Neural crest cell (in vitro differentiated cells): ENCODE measurements around the gene POLR2H. TPM values are rescaled to one million over a fixed set of nuclear protein-coding genes. Genes with fewer than 3 reads are reported as not detected.

ENCODE experiments used
- DNase-seq: peaks from one replicate; pipeline ENCODE4 v3.0.0; 2021; ENCODE audit warnings: low read depth, mixed read lengths, low spot score
- H3K27ac Mint-ChIP-seq: one replicate; pipeline ENCODE4 v1.8.0; 2021; ENCODE audit warnings: mild to moderate bottlenecking, mixed read lengths; ENCODE audit not compliant: unreplicated experiment
- H3K27me3 Mint-ChIP-seq: 2 replicates; pipeline ENCODE4 v1.8.0; 2021; ENCODE audit warnings: low read depth, mild to moderate bottlenecking, mixed read lengths
- H3K36me3 Mint-ChIP-seq: 2 replicates; pipeline ENCODE4 v1.8.0; 2021; ENCODE audit warnings: low read depth, mild to moderate bottlenecking, mixed read lengths
- H3K4me1 Mint-ChIP-seq: 2 replicates; pipeline ENCODE4 v1.8.0; 2021; ENCODE audit warnings: mixed read lengths
- H3K4me3 Mint-ChIP-seq: one replicate; pipeline ENCODE4 v1.8.0; 2021; ENCODE audit warnings: mild to moderate bottlenecking, mixed read lengths
- H3K9me3 Mint-ChIP-seq: 2 replicates; pipeline ENCODE4 v1.8.0; 2021; ENCODE audit warnings: mixed read lengths
- total RNA-seq: library from RNA; stranded (reverse); gene quantifications from 2 replicates; pipeline ENCODE4 v1.2.1, GENCODE V29; 2021
- TF ChIP-seq, protein P1 (sequence below): fragments of 200-600 bp; sonication (generic); conservative IDR thresholded peaks from 2 replicates; pipeline ENCODE4 v1.5.0; 2021; ENCODE audit warnings: antibody characterized with exemption, mild to moderate bottlenecking

The POLR2H gene
- total RNA-seq, 1 donor from 2014 or later = 94.5 TPM

DNA sequence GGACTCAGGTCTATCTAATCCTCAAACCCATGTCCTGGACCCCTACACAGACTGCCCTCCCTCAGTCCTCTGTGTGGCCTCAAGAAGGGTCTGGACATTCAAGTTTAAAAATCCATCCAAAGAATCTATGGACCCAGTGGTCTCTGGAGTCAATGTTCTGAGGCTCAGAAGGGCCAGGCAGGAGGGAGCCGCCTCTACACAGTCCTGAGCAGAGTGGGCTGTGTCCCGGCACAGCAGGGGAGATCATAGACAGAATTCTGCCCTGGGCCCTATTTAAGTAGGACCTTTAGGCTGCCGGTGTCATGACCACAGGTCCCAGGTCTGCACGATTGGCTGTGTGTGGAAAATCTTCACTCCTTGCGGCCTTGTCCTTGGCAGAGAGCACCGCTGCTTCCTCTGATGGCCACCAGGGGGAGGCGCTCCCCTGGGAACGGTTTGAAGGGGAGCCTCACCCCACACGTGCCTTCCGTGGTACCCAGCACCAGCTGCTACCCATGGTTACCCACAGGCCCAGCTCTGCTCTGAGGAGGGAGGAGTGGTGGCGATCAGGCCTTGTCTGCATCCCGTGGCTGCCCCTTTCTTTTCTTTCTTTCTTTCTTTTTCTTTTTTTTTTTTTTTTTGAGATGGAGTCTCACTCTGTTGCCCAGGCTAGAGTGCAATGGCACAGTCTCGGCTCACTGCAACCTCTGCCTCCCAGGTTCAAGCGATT is 56.3 kb downstream of the POLR2H start:
- Mint-ChIP-seq H3K36me3 (no peaks in the 10 kb centered on the region), H3K4me3 (no peak overlapping the region), H3K4me1 (peaks cover 5% of the 10 kb centered on the region)

More for the DNA sequence above, 56.3 kb downstream of the POLR2H start:
- peak; percentile 66 for DNase-seq
- Mint-ChIP-seq H3K9me3 (peaks cover 2% of the 10 kb centered on the region), H3K27me3 (no peaks in the 10 kb centered on the region), H3K27ac (no peak overlapping the region)
- TF ChIP-seq, protein P1, sequence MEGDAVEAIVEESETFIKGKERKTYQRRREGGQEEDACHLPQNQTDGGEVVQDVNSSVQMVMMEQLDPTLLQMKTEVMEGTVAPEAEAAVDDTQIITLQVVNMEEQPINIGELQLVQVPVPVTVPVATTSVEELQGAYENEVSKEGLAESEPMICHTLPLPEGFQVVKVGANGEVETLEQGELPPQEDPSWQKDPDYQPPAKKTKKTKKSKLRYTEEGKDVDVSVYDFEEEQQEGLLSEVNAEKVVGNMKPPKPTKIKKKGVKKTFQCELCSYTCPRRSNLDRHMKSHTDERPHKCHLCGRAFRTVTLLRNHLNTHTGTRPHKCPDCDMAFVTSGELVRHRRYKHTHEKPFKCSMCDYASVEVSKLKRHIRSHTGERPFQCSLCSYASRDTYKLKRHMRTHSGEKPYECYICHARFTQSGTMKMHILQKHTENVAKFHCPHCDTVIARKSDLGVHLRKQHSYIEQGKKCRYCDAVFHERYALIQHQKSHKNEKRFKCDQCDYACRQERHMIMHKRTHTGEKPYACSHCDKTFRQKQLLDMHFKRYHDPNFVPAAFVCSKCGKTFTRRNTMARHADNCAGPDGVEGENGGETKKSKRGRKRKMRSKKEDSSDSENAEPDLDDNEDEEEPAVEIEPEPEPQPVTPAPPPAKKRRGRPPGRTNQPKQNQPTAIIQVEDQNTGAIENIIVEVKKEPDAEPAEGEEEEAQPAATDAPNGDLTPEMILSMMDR = peak; percentile 87

Other genes starting within 250 kb of the POLR2H start
- 54.8 and 57.7 TPM in 2 replicates for gene EIF2B5, start 226.4 kb upstream of the POLR2H start, total RNA-seq
- 90.9 and 93.8 TPM in 2 replicates for gene DVL3, start 206.3 kb upstream of the POLR2H start, total RNA-seq
- gene AP2M1, start 186.9 kb upstream of the POLR2H start, total RNA-seq = 271 and 289 TPM in 2 replicates
- 63.9 and 67.3 TPM in 2 replicates for gene ABCF3, start 175.5 kb upstream of the POLR2H start, total RNA-seq
- gene VWA5B2, start 132.1 kb upstream of the POLR2H start, total RNA-seq = 0.36 and 0.56 TPM in 2 replicates
- 32.0 and 35.5 TPM in 2 replicates for gene ALG3, start 112.7 kb upstream of the POLR2H start, total RNA-seq
- 3.4 and 3.9 TPM in 2 replicates for gene EEF1AKMT4, start 112.0 kb upstream of the POLR2H start, total RNA-seq
- 4.7 and 5.6 TPM in 2 replicates for gene CAMK2N2, start 100.2 kb upstream of the POLR2H start, total RNA-seq
- gene ECE2, start 85.7 kb upstream of the POLR2H start, total RNA-seq = not detected in 2 replicates
- gene PSMD2, start 62.5 kb upstream of the POLR2H start, total RNA-seq = 359 and 378 TPM in 2 replicates
- 520 and 529 TPM in 2 replicates for gene EIF4G1, start 47.1 kb upstream of the POLR2H start, total RNA-seq
- gene FAM131A, start 24.1 kb upstream of the POLR2H start, total RNA-seq = 17.4 and 19.7 TPM in 2 replicates
- 23.6 and 27.8 TPM in 2 replicates for gene CLCN2, start 105 bp upstream of the POLR2H start, total RNA-seq
- 0.55 and 0.98 TPM in 2 replicates for gene THPO, start 16.5 kb downstream of the POLR2H start, total RNA-seq
- gene CHRD, start 18.3 kb downstream of the POLR2H start, total RNA-seq = 3.2 and 4.0 TPM in 2 replicates
- gene EPHB3, start 200.1 kb downstream of the POLR2H start, total RNA-seq = 9.7 and 13.4 TPM in 2 replicates